PC-9 (cell line): ENCODE results near the gene AP2B1. TPM values are rescaled to one million over a fixed set of nuclear protein-coding genes. Genes with fewer than 3 reads are reported as not detected.

Experiments used
- Bru-seq: library from RNA; stranded (reverse); fragments of 400-500 nt; gene quantifications from one replicate; lab custom pipeline; 2021; lab: Mats Ljungman, UMichigan
- BruChase-seq, 2 experiments: library from RNA; stranded (reverse); fragments of 400-500 nt; gene quantifications; one replicate each; lab custom pipeline; 2021; lab: Mats Ljungman, UMichigan
- BruUV-seq: library from RNA; stranded (reverse); fragments of 400-500 nt; replicated peaks from 2 replicates; lab custom pipeline; 2021; lab: Mats Ljungman, UMichigan
- CTCF ChIA-PET: fragments of 300-600 bp; sonication (Branson Sonifier 250); formaldehyde crosslinking; loops from one replicate; lab custom pipeline; 2022; ENCODE audit warnings: antibody characterized with exemption; lab: Charles Lee
- POLR2A ChIA-PET: fragments of 300-600 bp; sonication (Branson Sonifier 250); formaldehyde crosslinking; loops from one replicate; lab custom pipeline; 2022; ENCODE audit warnings: antibody characterized with exemption; ENCODE audit not compliant: unreplicated experiment; lab: Charles Lee
- DNase-seq, 2 experiments: peaks; one replicate each; pipeline versions ENCODE4 v3.0.0 to v3.0.0-alpha.2; 2015 to 2022; ENCODE audit warnings: mixed read lengths in 1 of 2
- H2AFZ ChIP-seq: fragments of 200-600 bp; sonication (generic); 2 replicates; pipeline ENCODE4 v1.8.1; 2017; ENCODE audit warnings: antibody characterized with exemption
- H3F3A ChIP-seq: fragments of 200-600 bp; sonication (generic); 2 replicates; pipeline ENCODE4 v1.8.1; 2017; ENCODE audit warnings: antibody characterized with exemption, mild to moderate bottlenecking, low read depth; ENCODE audit not compliant: insufficient read depth
- H3K27ac ChIP-seq: fragments of 200-600 bp; sonication (generic); 2 replicates; pipeline ENCODE4 v1.6.1; 2016; ENCODE audit warnings: mixed run types
- H3K27me3 ChIP-seq: fragments of 200-600 bp; sonication (generic); 2 replicates; pipeline ENCODE4 v1.6.1; 2016; ENCODE audit warnings: low read depth, mixed run types; ENCODE audit not compliant: insufficient read depth
- H3K36me3 ChIP-seq: fragments of 200-600 bp; sonication (generic); 2 replicates; pipeline ENCODE4 v1.6.1; 2016; ENCODE audit warnings: low read depth, mixed run types
- H3K4me1 ChIP-seq: fragments of 200-600 bp; sonication (generic); replicated peaks from 2 replicates; pipeline ENCODE4 v1.6.1; 2016; ENCODE audit warnings: mixed run types; ENCODE audit not compliant: insufficient read depth
- H3K4me2 ChIP-seq: fragments of 200-600 bp; sonication (generic); 2 replicates; pipeline ENCODE4 v1.6.1; 2017; ENCODE audit warnings: mixed run types
- H3K4me3 ChIP-seq: fragments of 200-600 bp; sonication (generic); 2 replicates; pipeline ENCODE4 v1.6.1; 2016; ENCODE audit warnings: mixed run types
- H3K79me2 ChIP-seq: fragments of 200-600 bp; sonication (generic); 2 replicates; pipeline ENCODE4 v1.6.1; 2017; ENCODE audit warnings: low read depth, mixed run types
- H3K9me2 ChIP-seq: fragments of 200-600 bp; sonication (generic); 2 replicates; pipeline ENCODE4 v1.8.1; 2017; ENCODE audit warnings: mild to moderate bottlenecking; ENCODE audit not compliant: insufficient read depth
- H3K9me3 ChIP-seq: fragments of 200-600 bp; sonication (generic); 2 replicates; pipeline ENCODE4 v1.8.1; 2016; ENCODE audit warnings: low read depth; ENCODE audit not compliant: insufficient read depth
- H4K20me1 ChIP-seq: fragments of 200-600 bp; sonication (generic); 2 replicates; pipeline ENCODE4 v1.8.1; 2017; ENCODE audit not compliant: insufficient read depth
- CTCF ChIP-seq: fragments of 200-600 bp; sonication (generic); conservative IDR thresholded peaks from 2 replicates; pipeline ENCODE4 v1.6.1; 2017; ENCODE audit warnings: mixed run types, antibody characterized with exemption, mild to moderate bottlenecking, moderate library complexity
- EZH2 ChIP-seq: fragments of 200-600 bp; sonication (generic); IDR thresholded peaks from 2 replicates; pipeline ENCODE4 v1.8.0; 2017; ENCODE audit warnings: antibody characterized with exemption, low read depth
- intact Hi-C: fragments of 100-400 bp; cut with micrococcal nuclease; formaldehyde crosslinking; loops from one replicate; pipeline ENCODE4 v1.10.0; 2022; ENCODE audit not compliant: unreplicated experiment
- long read RNA-seq: library from polyadenylated mRNA; stranded (forward); transcript quantifications from one replicate; pipeline ENCODE4 v2.0.0, GENCODE V29; 2022
- total RNA-seq: library from RNA; stranded (reverse); gene quantifications from 2 replicates; pipeline ENCODE4 v1.2.3, GENCODE V29; 2021

The AP2B1 gene
- total RNA-seq = 153 and 186 TPM in 2 replicates
- Bru-seq, nascent RNA = percentile 88 among the genes with signal in this experiment
- percentile 82 among the genes with signal in this experiment for BruChase-seq, experiment 1, labeled RNA remaining after a 2-hour chase
- BruChase-seq, experiment 2, labeled RNA remaining after a 6-hour chase = percentile 85 among the genes with signal in this experiment
- long read RNA-seq, full-length matches to known transcripts = 12 of 22 reads
- long read RNA-seq, partial matches to known transcripts = 1 of 22 reads
- long read RNA-seq, other reads (novel, unspliced or antisense) = 9 of 22 reads

GRCh38 chr17:35587074-35587961 is at the start of gene AP2B1:
Gene AP2B1 (plus strand): TSS chr17:35587322. CDS start chr17:35594031, 6,709 bp downstream.
- Histone ChIP-seq H3K9me3 (no peaks in the 10 kb centered on the region), H4K20me1 (peaks cover 20% of the 10 kb centered on the region), H3K4me2 (peak within 1 kb of the TSS; percentile 90), H3F3A (peaks cover 23% of the 10 kb centered on the region), H3K9me2 (no peaks in the 10 kb centered on the region), H3K4me1 (peaks cover 16% of the 10 kb centered on the region), H3K79me2 (peaks cover 46% of the 10 kb centered on the region), H3K4me3 (peak within 1 kb of the TSS; percentile 97), H2AFZ (peak within 1 kb of the TSS; percentile 98), H3K36me3 (no peaks in the 10 kb centered on the region), H3K27ac (peak within 1 kb of the TSS; percentile 92), H3K27me3 (no peaks in the 10 kb centered on the region)
- CTCF ChIA-PET = interaction anchor here (0.5 kb wide), 1 partner anchor 1166 kb away, joined by 3 read pairs; no protein-coding TSS in a partner anchor
- peak; percentile 82 to 90 for DNase-seq
- TSS peak; percentile 48 for BruUV-seq
- TF ChIP-seq CTCF (no peak), EZH2 (no peak)
- POLR2A ChIA-PET = interaction anchor here (0.7 kb wide), 1 partner anchor 9 kb away, joined by 3 read pairs; no protein-coding TSS in a partner anchor
- intact Hi-C loops = loop anchor here (1.0 kb wide), 1 partner anchor 9 kb away; the partner anchor contains the start of gene PEX12

- intact Hi-C loops = loop anchor here (5.0 to 10.0 kb wide), 4 partner anchors 210 to 1333 kb away; partner anchors contain the start of gene LIG3
- H3K9me2 ChIP-seq = no peaks in the 10 kb centered on the region
- no peak within 1 kb of the TSS for H2AFZ ChIP-seq
- no peaks in the 10 kb centered on the region for H3K4me1 ChIP-seq
- H3K36me3 ChIP-seq = no peaks in the 10 kb centered on the region
- H3K79me2 ChIP-seq = no peaks in the 10 kb centered on the region
- H3K9me3 ChIP-seq = no peaks in the 10 kb centered on the region
- no peak for DNase-seq
- no peak within 1 kb of the TSS for H3K4me3 ChIP-seq
- H3F3A ChIP-seq = no peaks in the 10 kb centered on the region
- no peaks in the 10 kb centered on the region for H3K27me3 ChIP-seq
- BruUV-seq = no TSS peak
- H3K27ac ChIP-seq = no peak within 1 kb of the TSS
- ChIA-PET POLR2A (no interaction called here), CTCF (interaction anchor here (0.6 to 1.0 kb wide), 2 partner anchors 93 to 308 kb away, joined by 3 read pairs; no protein-coding TSS in a partner anchor)
- H4K20me1 ChIP-seq = no peaks in the 10 kb centered on the region
- no peak within 1 kb of the TSS for H3K4me2 ChIP-seq
- TF ChIP-seq EZH2 = no peak
- TF ChIP-seq CTCF = no peak
These were observed 49.5 kb upstream of the AP2B1 start, which contains the start of gene SLFN12L for GRCh38 chr17:35537601-35538141. Gene SLFN12L (minus strand): TSS chr17:35537678. CDS start chr17:35522364, 15,314 bp downstream.

GRCh38 chr17:35539659-35540026 is 47.5 kb upstream of the AP2B1 start:
- H3K27me3 ChIP-seq = no peaks in the 10 kb centered on the region
- ChIA-PET POLR2A (interaction anchor here (0.5 kb wide), 1 partner anchor 1053 kb away, joined by 3 read pairs; no protein-coding TSS in a partner anchor), CTCF (interaction anchor here (0.6 to 0.7 kb wide), 6 partner anchors 12 to 1125 kb away, joined by 3 to 8 read pairs (median 4); no protein-coding TSS in a partner anchor)
- H3F3A ChIP-seq = no peaks in the 10 kb centered on the region
- intact Hi-C loops = loop anchor here (1.0 to 10.0 kb wide), 5 partner anchors 208 to 1335 kb away; partner anchors contain the start of gene LIG3
- H3K4me3 ChIP-seq = no peak overlapping the region
- H3K9me2 ChIP-seq = no peaks in the 10 kb centered on the region
- H3K4me1 ChIP-seq = no peaks in the 10 kb centered on the region
- H3K4me2 ChIP-seq = 0 out of 2 replicates have a peak overlapping the region, but pooled peaks have one; percentile 5
- H2AFZ ChIP-seq = no peak overlapping the region
- no TSS peak for BruUV-seq
- no peaks in the 10 kb centered on the region for H3K79me2 ChIP-seq
- no peaks in the 10 kb centered on the region for H4K20me1 ChIP-seq
- DNase-seq = no peak
- H3K9me3 ChIP-seq = no peaks in the 10 kb centered on the region
- no peaks in the 10 kb centered on the region for H3K36me3 ChIP-seq
- no peak overlapping the region for H3K27ac ChIP-seq
- peak; percentile 40; the same call in 1 of the 2 replicates for TF ChIP-seq CTCF
- no peak for TF ChIP-seq EZH2
